Fibroblast of skin of right quadriceps (primary cell): ENCODE results near the gene OBP2A.

Source experiments
- DNase-seq: peaks from one replicate; pipeline ENCODE4 v3.0.0-alpha.2; 2013

Gene OBP2A

GRCh38 chr9:135555203-135555602 is 9.3 kb downstream of the OBP2A start:
- DNase-seq = no peak

GRCh38 chr9:135555910-135556309 is 10.0 kb downstream of the OBP2A start:
- no peak for DNase-seq

DNA sequence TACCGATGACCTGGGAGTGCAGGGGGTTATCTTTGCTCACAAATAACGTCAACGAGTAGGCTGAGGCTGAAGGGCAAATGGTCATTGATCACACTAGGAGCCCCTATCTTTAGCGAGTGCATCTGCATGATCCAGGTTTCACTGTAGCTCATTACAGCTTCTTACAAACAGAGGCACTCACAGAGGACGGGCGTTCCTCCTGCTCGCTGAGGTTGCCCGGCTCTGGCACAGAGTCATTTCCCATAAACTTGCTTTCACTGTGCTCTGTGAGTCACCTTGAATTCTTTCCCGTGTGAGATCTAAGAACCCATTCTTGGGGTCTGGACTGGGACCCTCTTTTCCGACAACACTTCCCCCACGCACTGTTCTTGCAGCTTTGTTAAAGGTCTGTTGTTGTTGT is 13.7 kb downstream of the OBP2A start:
- no peak for DNase-seq

DNA sequence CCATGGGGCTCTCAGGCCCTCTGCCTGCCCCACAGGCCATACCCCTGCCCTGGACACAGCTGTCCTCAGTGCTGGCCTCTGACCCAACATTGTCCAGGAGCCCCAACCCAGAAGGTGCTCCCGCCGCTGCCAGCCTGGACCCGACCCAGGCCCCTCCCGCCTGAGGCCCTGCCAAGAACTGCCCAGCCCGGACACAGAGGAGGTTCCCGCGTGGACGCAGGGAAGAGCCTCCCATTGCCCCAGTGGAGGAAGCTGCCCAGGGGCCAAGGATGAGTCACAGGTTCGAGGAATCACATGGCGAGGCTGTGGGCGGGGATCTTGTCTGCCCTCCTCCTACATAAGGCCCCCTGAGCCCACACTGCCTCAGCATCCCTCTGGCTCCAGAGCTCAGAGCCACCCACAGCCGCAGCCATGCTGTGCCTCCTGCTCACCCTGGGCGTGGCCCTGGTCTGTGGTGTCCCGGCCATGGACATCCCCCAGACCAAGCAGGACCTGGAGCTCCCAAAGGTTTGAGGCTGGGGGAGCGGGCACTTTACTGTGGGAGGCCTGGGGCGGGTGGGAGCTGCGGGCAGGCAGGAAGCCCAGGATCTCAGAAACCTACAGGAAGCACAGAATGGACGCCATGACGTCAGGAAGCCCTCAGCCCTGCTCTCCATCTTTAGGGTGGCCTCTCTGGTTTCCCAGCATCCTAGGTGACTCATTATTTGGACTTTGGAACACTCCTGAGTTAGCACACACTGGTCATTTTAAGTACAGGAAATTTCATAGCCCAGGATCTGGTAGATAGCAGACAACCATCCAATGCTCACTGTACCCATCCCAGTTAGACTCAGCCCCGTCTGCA is 15.7 kb downstream of the OBP2A start, which contains the start of gene PAEP:
TSS of gene PAEP (plus strand) at position 366 of the 844 bp plus-strand sequence.
- no peak for DNase-seq

DNA sequence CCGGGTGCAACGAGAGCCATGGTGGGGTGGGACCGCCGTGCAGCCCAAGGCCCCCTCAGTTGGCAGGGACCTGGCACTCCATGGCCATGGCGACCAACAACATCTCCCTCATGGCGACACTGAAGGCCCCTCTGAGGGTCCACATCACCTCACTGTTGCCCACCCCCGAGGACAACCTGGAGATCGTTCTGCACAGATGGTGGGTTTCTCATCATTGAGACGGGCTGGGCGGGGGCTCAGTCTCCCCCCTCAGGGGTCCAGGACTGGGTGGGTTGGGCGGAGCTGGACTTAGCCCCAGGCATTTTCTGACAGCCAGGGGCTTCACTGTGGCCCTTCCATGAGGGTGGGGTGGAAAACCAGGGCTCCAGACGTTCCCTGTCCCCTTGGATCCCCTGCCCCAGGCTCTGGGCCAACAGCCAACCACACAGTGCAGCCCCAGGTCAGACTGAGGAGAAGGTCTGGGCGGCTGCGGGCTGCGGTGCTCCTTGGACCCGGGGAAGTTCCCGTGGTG is 16.4 kb downstream of the OBP2A start:
- DNase-seq = no peak

DNA sequence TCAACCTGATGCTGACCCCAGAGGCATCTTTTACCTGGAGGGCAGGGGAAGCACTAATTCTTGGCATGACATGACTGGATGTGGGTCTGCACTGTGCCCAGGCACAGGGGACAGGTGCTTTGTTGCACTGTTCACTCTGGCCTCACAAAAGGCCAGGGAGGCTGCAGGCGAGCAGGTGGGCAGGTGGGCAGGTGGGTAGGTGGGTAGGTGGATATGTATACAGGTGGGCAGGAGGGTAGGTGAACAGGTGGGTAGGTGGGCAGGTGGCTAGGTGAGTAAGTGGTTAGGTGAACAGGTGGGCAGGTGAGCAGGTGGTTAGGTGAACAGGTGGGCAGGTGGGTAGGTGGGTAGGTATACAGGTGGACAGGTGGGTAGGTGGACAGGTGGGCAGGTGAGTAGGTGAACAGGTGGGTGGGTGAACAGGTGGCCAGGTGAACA is 17.1 kb downstream of the OBP2A start:
- DNase-seq = no peak

DNA sequence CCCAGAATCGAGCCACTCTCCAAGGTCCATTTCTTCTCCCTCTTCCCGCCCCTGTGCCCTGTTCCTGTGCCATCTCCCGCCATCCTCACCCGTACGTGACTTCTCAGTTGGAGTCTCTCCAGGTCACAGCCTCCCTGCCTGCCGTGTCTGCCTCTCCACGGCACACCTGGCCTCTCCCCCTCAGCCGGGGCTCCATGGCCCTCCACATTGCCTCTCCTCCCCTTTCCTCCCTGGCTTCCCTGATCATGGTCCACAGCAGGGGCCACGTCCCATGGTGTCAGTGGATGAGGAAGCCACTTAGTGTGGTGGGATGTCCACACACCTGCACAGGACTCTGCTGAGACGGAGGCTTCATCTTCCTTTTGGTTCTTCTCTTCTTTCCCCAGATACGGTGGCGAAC is 17.9 kb downstream of the OBP2A start:
- no peak for DNase-seq

DNA sequence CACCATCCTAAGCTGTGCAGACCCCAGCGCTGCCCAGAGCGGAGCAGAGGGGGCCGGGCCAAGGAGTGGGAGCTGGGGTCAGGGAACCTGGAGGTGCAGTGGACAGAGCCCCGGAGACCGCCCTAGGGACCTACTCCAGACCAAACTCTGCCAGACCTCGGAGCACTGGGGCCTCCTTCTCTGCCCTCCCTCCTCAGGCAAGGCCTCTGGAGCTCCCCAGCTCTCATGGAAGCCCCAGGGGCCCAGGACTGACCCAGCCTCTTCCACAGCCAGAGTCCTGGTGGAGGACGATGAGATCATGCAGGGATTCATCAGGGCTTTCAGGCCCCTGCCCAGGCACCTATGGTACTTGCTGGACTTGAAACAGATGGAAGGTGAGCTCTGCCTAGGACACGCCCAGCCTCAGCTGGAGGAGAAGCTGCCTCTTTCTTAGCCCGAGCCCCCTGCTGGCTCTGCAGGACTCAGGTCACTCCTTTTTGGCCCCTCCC is 19.3 kb downstream of the OBP2A start:
- no peak for DNase-seq

- DNase-seq = no peak
Measured at GRCh38 chr9:135565636-135566035, 19.7 kb downstream of the OBP2A start.

- DNase-seq = no peak
Measured at GRCh38 chr9:135566552-135566951, 20.6 kb downstream of the OBP2A start.

DNA sequence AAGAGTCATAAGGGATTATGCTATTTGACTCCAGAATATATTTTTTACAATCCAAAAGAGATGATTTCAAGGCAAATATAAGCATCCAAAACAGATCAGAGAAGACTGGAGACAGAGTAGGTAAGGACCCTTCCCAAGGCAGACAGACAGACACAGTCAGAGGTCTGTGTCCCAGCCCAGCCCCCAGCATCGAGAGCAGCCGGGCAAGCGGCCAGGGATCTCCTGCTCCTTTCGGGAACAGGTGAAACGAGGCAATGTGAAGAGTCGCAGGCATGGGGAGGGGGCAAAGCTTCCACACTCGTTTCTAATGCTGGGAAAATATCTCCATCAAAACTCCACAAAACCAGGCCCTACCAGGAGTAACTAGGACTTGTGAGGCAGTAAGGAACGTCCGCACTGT is 21.4 kb downstream of the OBP2A start:
- DNase-seq = no peak

- no peak for DNase-seq
Measured at GRCh38 chr9:135568026-135568425, 22.1 kb downstream of the OBP2A start.

- no peak for DNase-seq
Measured at GRCh38 chr9:135570456-135570855, 24.5 kb downstream of the OBP2A start.

DNA sequence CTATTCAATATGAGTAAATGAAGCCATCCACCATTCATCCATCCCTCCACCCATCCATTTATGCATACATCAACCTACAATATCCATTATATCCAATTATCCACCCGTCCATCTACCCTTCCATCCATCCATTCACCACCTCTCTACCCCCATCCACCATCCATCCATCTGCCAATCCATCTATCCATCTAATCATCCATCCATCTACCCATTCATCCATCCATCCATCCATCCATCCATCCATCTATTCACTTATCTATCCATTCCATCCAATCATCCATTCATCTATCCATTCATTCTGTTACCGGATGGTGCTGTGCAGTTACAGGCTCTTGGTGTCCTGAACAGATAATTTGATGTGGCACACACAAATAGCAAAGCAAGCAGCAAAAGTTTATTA is 26.3 kb downstream of the OBP2A start:
- no peak for DNase-seq

DNA sequence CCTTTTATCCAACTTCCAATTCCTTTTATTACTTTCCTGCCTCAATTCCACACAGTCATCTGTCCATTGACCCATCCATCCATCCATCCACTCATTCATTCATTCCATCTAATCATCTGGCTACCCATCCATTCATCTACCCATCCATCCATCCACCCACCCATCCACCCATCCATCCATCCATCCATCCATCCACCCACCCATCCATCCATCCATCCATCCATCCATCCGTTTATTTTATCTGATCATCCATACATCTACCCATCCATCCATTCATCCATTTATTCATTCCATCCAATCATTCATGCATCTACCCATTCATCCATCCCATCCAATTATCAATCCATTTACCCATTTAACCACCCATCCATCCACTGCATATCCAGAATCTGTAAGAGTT is 27.2 kb downstream of the OBP2A start:
- DNase-seq = no peak

GRCh38 chr9:135574331-135574730 is 28.4 kb downstream of the OBP2A start:
- DNase-seq = no peak

- no peak for DNase-seq
Measured at GRCh38 chr9:135574943-135575342, 29.0 kb downstream of the OBP2A start.

GRCh38 chr9:135575995-135576631 is 30.2 kb downstream of the OBP2A start:
- DNase-seq = no peak

- no peak for DNase-seq
Measured at GRCh38 chr9:135577256-135577655, 31.3 kb downstream of the OBP2A start.

GRCh38 chr9:135579356-135579755 is 33.4 kb downstream of the OBP2A start:
- no peak for DNase-seq

GRCh38 chr9:135579889-135580660 is 34.1 kb downstream of the OBP2A start:
- no peak for DNase-seq

DNA sequence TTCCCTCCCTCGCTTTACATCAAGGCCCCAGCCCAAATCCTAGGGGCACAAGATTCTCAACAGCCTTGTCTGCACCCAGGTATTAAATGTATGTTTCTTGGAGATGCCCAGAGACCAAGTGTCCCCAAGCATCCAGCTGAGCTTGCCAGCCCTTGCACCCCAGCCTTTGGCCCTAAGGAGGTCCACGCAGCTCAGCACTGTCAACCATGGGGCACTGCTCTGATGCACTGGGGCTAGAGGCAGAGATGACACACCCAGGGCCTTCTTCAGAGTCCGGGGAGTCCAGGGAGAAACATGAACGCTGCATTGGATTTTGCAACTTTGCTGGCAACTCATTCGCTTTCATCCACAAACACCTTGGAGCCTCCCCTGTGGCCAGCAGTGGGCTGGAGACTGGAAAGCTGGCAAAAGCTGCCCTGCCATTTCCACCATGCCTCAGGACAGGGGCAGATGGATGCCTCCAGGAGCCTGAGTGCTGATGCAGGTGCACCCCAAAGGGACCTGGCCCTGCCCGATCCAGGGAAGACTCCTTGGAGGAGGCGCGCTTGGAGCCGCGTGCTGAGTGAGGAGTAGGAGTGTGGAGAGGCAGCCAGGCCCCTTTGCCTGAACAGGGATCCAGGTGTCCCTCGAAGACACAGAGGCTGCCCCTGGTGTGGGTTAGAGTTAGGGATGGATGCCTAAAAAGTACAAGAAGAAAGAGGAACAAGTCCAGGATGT is 34.9 kb downstream of the OBP2A start:
- DNase-seq = no peak
